ENCODE results near the gene TCEA2.

DNA sequence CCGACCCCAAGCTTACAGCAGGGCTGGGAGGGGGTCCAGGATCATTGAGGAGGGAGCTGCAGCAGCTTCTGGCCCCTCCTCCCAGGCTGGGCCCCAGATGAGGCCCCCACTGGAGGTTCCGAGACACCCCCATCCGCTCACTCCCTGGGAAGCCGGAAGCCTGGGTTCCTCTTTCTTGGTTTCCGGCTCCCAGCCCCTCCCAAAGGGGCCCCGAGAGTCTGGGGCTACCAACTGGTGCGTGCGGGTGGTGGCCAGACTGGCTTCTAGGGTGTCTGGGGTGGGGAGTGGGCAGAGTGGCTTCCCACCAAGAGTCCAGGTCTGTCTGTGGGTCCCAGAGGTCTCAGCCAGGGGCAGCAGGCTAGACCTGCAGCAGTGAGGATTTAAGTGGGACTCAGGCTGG, 14.1 kb downstream of the TCEA2 start:
- TF ChIP-seq EP300 (IDR thresholded peaks at IDR 0.05) = no peak
- no peak for TF ChIP-seq POLR2A (IDR thresholded peaks at IDR 0.05)
- TF ChIP-seq, protein P1, sequence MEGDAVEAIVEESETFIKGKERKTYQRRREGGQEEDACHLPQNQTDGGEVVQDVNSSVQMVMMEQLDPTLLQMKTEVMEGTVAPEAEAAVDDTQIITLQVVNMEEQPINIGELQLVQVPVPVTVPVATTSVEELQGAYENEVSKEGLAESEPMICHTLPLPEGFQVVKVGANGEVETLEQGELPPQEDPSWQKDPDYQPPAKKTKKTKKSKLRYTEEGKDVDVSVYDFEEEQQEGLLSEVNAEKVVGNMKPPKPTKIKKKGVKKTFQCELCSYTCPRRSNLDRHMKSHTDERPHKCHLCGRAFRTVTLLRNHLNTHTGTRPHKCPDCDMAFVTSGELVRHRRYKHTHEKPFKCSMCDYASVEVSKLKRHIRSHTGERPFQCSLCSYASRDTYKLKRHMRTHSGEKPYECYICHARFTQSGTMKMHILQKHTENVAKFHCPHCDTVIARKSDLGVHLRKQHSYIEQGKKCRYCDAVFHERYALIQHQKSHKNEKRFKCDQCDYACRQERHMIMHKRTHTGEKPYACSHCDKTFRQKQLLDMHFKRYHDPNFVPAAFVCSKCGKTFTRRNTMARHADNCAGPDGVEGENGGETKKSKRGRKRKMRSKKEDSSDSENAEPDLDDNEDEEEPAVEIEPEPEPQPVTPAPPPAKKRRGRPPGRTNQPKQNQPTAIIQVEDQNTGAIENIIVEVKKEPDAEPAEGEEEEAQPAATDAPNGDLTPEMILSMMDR (IDR thresholded peaks at IDR 0.05) = no peak
- no peak for TF ChIP-seq POLR2AphosphoS5 (IDR thresholded peaks at IDR 0.05)

Data from gastroesophageal sphincter (tissue), 3 donors.